ENCODE data around the gene CHST15.

DNA sequence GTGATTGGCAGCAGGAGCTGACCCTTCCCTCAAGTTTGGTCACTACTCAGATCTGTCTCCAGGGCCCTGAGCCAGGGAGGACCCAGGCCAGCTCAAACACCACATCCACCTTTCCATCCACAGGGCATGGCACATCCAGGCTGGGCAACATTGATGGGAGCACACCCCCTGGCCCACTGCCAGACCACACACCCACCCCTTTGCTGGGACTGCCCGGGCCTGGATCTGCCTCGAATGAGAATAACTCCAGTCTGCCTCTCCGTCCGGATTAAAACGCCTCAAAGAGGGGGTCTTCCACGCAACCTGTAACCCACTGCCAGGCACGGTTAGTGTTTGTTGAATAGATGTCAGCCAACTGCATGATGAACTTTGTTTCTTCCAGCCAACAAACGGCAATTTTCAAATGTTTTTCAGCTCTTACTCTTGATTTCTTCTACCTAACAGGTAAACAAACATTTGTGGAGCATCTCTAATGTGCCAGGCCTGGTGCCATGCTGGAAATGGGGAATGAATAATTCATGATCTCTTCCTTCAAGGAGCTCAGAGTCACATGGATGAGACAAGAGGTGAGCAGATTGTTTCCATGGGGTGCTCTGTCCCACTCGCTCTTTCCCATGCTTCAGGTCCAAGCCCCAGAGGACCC, 41.0 kb upstream of the CHST15 start:
- TF ChIP-seq, protein P1, sequence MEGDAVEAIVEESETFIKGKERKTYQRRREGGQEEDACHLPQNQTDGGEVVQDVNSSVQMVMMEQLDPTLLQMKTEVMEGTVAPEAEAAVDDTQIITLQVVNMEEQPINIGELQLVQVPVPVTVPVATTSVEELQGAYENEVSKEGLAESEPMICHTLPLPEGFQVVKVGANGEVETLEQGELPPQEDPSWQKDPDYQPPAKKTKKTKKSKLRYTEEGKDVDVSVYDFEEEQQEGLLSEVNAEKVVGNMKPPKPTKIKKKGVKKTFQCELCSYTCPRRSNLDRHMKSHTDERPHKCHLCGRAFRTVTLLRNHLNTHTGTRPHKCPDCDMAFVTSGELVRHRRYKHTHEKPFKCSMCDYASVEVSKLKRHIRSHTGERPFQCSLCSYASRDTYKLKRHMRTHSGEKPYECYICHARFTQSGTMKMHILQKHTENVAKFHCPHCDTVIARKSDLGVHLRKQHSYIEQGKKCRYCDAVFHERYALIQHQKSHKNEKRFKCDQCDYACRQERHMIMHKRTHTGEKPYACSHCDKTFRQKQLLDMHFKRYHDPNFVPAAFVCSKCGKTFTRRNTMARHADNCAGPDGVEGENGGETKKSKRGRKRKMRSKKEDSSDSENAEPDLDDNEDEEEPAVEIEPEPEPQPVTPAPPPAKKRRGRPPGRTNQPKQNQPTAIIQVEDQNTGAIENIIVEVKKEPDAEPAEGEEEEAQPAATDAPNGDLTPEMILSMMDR (IDR thresholded peaks at IDR 0.05; ENCODE audit: insufficient read depth, low read length), result no peak
- TF ChIP-seq POLR2AphosphoS5 (IDR thresholded peaks at IDR 0.05; ENCODE audit: low read depth), result no peak
